ENCODE data around the gene TPGS2.

DNA sequence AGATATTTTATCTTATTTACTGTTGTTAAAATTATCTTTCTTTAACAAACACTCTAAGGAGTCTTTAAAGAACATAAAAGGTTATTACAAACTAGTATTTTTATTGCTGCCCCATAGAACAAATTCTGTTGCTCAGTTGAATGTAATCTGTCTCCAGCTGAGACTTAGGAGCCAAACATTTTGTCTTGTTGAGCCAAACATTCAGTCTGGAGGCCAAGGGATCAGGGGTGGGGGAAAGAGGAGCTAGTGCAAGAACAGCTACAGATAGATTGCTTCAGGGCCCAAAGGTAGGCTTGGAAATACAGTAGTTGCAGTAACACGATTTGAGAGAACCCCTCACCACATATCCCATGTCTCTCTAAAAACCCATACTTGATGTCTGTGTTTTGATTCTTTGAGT lies 51.2 kb downstream of the TPGS2 start:
- TF ChIP-seq, protein P1, sequence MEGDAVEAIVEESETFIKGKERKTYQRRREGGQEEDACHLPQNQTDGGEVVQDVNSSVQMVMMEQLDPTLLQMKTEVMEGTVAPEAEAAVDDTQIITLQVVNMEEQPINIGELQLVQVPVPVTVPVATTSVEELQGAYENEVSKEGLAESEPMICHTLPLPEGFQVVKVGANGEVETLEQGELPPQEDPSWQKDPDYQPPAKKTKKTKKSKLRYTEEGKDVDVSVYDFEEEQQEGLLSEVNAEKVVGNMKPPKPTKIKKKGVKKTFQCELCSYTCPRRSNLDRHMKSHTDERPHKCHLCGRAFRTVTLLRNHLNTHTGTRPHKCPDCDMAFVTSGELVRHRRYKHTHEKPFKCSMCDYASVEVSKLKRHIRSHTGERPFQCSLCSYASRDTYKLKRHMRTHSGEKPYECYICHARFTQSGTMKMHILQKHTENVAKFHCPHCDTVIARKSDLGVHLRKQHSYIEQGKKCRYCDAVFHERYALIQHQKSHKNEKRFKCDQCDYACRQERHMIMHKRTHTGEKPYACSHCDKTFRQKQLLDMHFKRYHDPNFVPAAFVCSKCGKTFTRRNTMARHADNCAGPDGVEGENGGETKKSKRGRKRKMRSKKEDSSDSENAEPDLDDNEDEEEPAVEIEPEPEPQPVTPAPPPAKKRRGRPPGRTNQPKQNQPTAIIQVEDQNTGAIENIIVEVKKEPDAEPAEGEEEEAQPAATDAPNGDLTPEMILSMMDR (IDR thresholded peaks at IDR 0.05; ENCODE audit: poor library complexity, severe bottlenecking): no peak
- no peak for TF ChIP-seq RAD21 (conservative IDR thresholded peaks at IDR 0.05)
- TF ChIP-seq EZH2 (IDR thresholded peaks at IDR 0.05; ENCODE audit: borderline replicate concordance, insufficient read depth, low read length, poor library complexity, severe bottlenecking): no peak
- TF ChIP-seq POLR2AphosphoS5 (IDR thresholded peaks at IDR 0.05): no peak

Measured in neural cell (in vitro differentiated cells).